Sigmoid colon (tissue), 7 donors: ENCODE measurements around the gene ENTPD2. TPM values are rescaled to one million over a fixed set of nuclear protein-coding genes. Genes with fewer than 3 reads are reported as not detected.

Source experiments
- DNase-seq: peaks from one replicate; pipeline ENCODE4 v3.0.0-alpha.2; 2019
- H3K27ac ChIP-seq, 4 donors: fragments of 200-600 bp; sonication (generic); one replicate each; pipeline ENCODE4 v1.5.1; 2016 to 2019; ENCODE audit warnings: mild to moderate bottlenecking in 1 of 4
- H3K27me3 ChIP-seq, 3 donors: fragments of 200-600 bp; sonication (generic); one replicate each; pipeline ENCODE4 v1.5.1; 2019; ENCODE audit warnings: mild to moderate bottlenecking in 1 of 3
- H3K36me3 ChIP-seq, 4 donors: fragments of 200-600 bp; sonication (generic); one replicate each; pipeline ENCODE4 v1.5.1; 2016 to 2019
- H3K4me1 ChIP-seq, 4 donors: fragments of 200-600 bp; sonication (generic); one replicate each; pipeline ENCODE4 v1.5.1; 2017 to 2019
- H3K4me3 ChIP-seq, 4 donors: fragments of 200-600 bp; sonication (generic); one replicate each; pipeline ENCODE4 v1.5.1; 2017 to 2019; ENCODE audit warnings: mild to moderate bottlenecking in 2 of 4, moderate library complexity in 1 of 4
- H3K9me3 ChIP-seq, 4 donors: fragments of 200-600 bp in 3 of 4; sonication (generic) in 3 of 4; one replicate each; pipeline versions ENCODE4 v1.5.1 to v1.6.1; 2013 to 2019
- EP300 ChIP-seq, 4 donors: sonication (generic); formaldehyde crosslinking; IDR thresholded peaks; one replicate each; pipeline ENCODE4 v1.6.1; 2017; ENCODE audit warnings: antibody characterized with exemption in 4 of 4
- POLR2A ChIP-seq, 2 donors: fragments of 450-650 bp; IDR thresholded peaks; one replicate each; pipeline ENCODE4 v1.6.1; 2016; ENCODE audit warnings: antibody characterized with exemption in 2 of 2, mild to moderate bottlenecking in 2 of 2, moderate library complexity in 2 of 2
- POLR2AphosphoS5 ChIP-seq, 4 donors: sonication (generic); formaldehyde crosslinking; IDR thresholded peaks; one replicate each; pipeline ENCODE4 v1.6.1; 2017; ENCODE audit warnings: antibody characterized with exemption in 4 of 4
- WGBS, 2 donors: extraction: QIAGEN DNeasy Blood & Tissue Kit; methylation state at CpG; one replicate each; pipeline ENCODE4 v1.1.7; 2013; 5-methylcytosine and 5-hydroxymethylcytosine counted together
- intact Hi-C: fragments of 100-400 bp; cut with DNase I; formaldehyde crosslinking; loops from one replicate; pipeline ENCODE4 v1.15.1; 2023
- polyA plus RNA-seq, 3 donors: library from polyadenylated mRNA; stranded (reverse); fragments of 200-250 nt; gene quantifications; one replicate each; pipeline ENCODE4 v1.2.3, GENCODE V29; 2013
- total RNA-seq, 4 donors: library from RNA; depleted of rRNA; stranded (reverse); fragments of >200 nt; gene quantifications; one replicate each; pipeline ENCODE4 v1.1.0, GENCODE V29; 2016
- TF ChIP-seq, protein P1 (sequence below), 4 experiments: fragments of 450-650 bp in 3 of 4; fragments of 200-600 bp in 1 of 4; IDR thresholded peaks; one replicate each; pipeline ENCODE4 v1.5.1; 2016 to 2019; ENCODE audit warnings: antibody characterized with exemption in 4 of 4, mild to moderate bottlenecking in 3 of 4, moderate library complexity in 2 of 4
- donor health status: healthy with polysubstance abuse.
- donor health status: Bipolar disorder and iron deficiency.
- donor health status: healthy.

The ENTPD2 gene
- total RNA-seq: 1 to 10 TPM in 3 of 4 donors, not detected in 1; 1.2 to 2.2 (median 2.1) TPM
- polyA plus RNA-seq: 1 to 10 TPM in 2 of 3 donors, under 1 TPM in 1; 0.92 to 6.4 (median 3.0) TPM

DNA sequence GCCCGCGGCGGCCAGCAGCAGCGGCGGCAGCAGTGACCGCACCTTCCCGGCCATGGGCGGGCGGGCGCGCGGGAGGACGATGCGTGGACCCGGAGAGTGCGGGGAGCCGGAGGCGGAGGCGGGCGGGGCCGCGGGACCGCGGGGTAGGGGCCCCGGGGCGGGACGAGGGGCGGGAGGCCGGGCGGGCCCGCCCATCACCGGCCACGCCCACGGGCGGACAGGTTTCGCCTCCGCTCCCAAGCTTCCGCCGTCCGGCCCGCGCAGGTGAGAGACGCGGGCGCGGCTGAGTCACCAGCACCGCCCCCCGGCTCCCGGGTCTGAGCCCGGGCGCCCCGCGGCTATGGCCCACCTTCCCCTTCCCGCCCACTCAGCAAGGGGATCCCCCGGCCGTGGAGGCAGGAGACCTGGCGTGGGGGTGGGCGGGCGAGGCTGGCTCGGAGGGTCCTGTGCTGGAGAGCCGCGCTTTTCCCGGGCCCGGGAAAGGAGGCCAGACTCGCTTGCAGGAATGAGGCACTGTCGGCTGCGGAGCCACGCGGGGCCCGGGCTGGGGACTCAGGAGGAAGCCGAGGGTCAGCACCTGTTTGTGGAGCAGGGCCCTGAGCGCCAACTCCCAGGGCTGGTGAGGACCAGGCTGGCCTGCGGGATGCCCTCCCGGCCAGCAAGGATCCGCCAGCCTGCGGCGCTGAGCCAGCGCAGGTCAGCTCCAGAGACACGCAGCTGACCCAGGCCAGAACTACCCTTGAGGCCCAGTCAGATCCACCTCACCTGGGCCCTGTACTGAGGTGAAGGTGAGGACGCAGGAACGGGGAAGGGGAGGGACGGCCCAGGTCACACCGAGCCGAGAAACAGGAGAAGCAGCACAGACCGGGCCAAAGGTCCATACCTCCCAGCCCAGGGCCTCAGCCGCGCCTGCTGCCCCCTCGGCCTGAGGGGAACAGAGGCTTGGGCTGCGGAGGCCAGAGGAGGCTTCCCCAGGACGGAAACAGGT lies at the start of gene ENTPD2:
TSS of gene ENTPD2 (minus strand) at position 118 of the 988 bp plus-strand sequence. CDS start at position 54, 64 bp downstream.
- Histone ChIP-seq H3K27me3 (peaks cover 23 to 51% (median 46%) of the 10 kb centered on the region in 3 donors), H3K9me3 (no peaks in the 10 kb centered on the region), H3K27ac (peak within 1 kb of the TSS; percentile 62 to 69 (median 65)), H3K4me1 (peaks cover 0 to 47% (median 43%) of the 10 kb centered on the region in 4 donors), H3K4me3 (peak within 1 kb of the TSS in 3 of 4 donors; percentile 28 to 35 (median 35)), H3K36me3 (no peaks in the 10 kb centered on the region)
- no peak for DNase-seq
- TF ChIP-seq POLR2A (IDR thresholded peaks at IDR 0.05) (peak in 1 of 2 donors; percentile 21), EP300 (IDR thresholded peaks at IDR 0.05) (no peak), POLR2AphosphoS5 (IDR thresholded peaks at IDR 0.05) (peak in 1 of 4 donors; percentile 22)
- TF ChIP-seq, protein P1, sequence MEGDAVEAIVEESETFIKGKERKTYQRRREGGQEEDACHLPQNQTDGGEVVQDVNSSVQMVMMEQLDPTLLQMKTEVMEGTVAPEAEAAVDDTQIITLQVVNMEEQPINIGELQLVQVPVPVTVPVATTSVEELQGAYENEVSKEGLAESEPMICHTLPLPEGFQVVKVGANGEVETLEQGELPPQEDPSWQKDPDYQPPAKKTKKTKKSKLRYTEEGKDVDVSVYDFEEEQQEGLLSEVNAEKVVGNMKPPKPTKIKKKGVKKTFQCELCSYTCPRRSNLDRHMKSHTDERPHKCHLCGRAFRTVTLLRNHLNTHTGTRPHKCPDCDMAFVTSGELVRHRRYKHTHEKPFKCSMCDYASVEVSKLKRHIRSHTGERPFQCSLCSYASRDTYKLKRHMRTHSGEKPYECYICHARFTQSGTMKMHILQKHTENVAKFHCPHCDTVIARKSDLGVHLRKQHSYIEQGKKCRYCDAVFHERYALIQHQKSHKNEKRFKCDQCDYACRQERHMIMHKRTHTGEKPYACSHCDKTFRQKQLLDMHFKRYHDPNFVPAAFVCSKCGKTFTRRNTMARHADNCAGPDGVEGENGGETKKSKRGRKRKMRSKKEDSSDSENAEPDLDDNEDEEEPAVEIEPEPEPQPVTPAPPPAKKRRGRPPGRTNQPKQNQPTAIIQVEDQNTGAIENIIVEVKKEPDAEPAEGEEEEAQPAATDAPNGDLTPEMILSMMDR (IDR thresholded peaks at IDR 0.05): no peak
- intact Hi-C loops: no loop called here
- WGBS, 2 donors: 5 to 17% methylated on average over 90 of the region's 90 CpGs

DNA sequence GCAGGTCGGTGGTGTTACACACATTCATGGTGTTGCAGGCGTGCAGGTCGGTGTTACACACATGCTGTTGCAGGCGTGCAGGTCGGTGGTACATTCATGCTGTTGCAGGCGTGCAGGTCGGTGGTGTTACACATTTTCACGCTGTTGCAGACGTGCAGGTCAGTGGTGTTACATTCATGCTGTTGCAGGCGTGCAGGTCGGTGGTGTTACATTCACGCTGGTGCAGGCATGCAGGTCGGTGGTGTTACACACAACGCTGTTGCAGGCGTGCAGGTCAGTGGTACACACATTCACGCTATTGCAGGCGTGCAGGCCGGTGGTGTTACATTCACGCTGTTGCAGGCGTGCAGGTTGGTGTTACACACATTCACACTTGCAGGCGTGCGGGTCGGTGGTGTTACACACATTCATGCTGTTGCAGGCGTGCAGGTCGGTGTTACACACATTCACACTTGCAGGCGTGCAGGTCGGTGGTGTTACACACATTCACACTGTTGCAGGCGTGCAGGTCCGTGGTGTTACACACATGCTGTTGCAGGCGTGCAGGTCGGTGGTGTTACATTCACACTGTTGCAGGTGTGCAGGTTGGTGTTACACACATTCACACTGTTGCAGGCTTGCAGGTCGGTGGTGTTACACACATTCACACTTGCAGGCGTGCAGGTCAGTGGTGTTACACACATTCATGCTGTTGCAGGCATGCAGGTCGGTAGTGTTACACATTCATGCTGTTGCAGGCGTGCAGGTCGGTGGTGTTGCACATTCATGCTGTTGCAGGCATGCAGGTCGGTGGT lies 49.5 kb upstream of the ENTPD2 start:
- peaks cover 17 to 100% (median 64%) of the 10 kb centered on the region in 4 donors for H3K36me3 ChIP-seq
- WGBS, 2 donors: 93 to 94% methylated on average over 37 of the region's 37 CpGs

DNA sequence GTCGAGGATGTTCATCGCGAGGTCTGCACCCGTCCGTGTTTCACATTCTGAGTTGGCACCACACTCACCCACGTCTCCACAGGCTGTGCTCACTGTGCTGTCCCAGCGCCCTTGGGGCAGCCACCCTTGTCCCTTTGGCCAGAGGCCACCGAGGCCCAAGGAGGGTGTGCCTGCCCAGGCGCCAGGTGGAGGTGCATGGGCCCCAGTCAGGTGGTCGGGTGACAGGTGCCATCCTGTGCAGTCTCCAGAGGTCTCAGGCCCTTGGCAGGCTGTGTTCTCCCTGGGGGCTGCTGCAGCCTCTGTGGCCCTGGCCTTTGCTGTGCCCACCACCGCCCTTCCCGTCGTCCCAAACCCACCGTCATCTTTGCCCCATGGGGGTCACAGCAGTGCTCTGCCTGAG lies 45.4 kb upstream of the ENTPD2 start:
- intact Hi-C loops: no loop called here
- Histone ChIP-seq H3K27me3 (no peaks in the 10 kb centered on the region), H3K4me3 (no peak overlapping the region), H3K27ac (no peak overlapping the region), H3K9me3 (no peaks in the 10 kb centered on the region), H3K4me1 (no peaks in the 10 kb centered on the region), H3K36me3 (peaks cover 19 to 89% (median 57%) of the 10 kb centered on the region in 4 donors)
- no peak for TF ChIP-seq EP300 (IDR thresholded peaks at IDR 0.05)
- TF ChIP-seq POLR2AphosphoS5 (IDR thresholded peaks at IDR 0.05): no peak
- TF ChIP-seq POLR2A (IDR thresholded peaks at IDR 0.05): no peak
- 88 to 89% methylated on average over 14 of the region's 14 CpGs for WGBS, 2 donors
- no peak for DNase-seq

More for the DNA sequence above, 49.5 kb upstream of the ENTPD2 start:
- no peaks in the 10 kb centered on the region for H3K27me3 ChIP-seq
- intact Hi-C loops: no loop called here
- no peak for TF ChIP-seq POLR2A (IDR thresholded peaks at IDR 0.05)
- no peak for TF ChIP-seq POLR2AphosphoS5 (IDR thresholded peaks at IDR 0.05)
- TF ChIP-seq, protein P1 (IDR thresholded peaks at IDR 0.05): no peak
- no peak for TF ChIP-seq EP300 (IDR thresholded peaks at IDR 0.05)
- no peaks in the 10 kb centered on the region for H3K4me1 ChIP-seq
- no peak for DNase-seq
- H3K27ac ChIP-seq: no peak overlapping the region
- no peaks in the 10 kb centered on the region for H3K9me3 ChIP-seq
- no peak overlapping the region for H3K4me3 ChIP-seq

DNA sequence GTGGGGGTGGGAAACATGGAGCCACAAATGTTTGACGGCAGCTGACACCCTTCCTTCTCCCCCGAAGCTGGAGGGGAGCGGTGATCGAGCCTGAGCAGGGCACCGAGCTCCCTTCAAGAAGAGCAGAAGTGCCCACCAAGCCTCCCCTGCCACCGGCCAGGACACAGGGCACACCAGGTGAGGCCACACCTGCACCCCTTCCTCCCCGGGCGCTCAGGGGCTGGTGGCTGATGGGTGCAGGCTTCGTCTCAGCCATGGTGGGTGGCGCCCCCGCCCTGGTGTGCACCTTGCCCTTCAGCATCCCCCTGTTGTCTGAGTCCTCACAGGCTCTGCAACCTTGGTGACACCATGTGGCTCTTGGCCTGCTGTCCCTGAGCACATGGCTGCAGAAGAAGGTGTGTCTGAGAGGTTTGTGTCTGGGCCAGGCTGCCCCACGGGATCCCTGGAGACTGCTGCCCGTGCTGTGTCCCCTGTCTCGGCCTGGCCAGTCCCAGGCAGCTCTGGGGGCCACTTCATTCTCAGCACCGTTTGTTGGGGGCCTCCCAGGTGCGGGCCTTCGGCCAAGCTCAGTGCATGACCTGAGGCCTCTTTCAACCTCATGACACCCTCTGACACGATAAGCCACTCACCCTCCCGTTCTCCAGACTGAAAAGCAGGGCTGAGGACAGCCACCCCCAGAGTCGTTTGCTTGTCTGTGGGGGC lies 44.1 kb upstream of the ENTPD2 start:
- Histone ChIP-seq H3K4me1 (no peaks in the 10 kb centered on the region), H3K27ac (no peak overlapping the region), H3K36me3 (peaks cover 19 to 87% (median 49%) of the 10 kb centered on the region in 4 donors), H3K9me3 (no peaks in the 10 kb centered on the region), H3K4me3 (no peak overlapping the region), H3K27me3 (no peaks in the 10 kb centered on the region)
- DNase-seq: no peak
- intact Hi-C loops: no loop called here
- no peak for TF ChIP-seq POLR2A (IDR thresholded peaks at IDR 0.05)
- no peak for TF ChIP-seq EP300 (IDR thresholded peaks at IDR 0.05)
- TF ChIP-seq, protein P1 (IDR thresholded peaks at IDR 0.05): no peak
- TF ChIP-seq POLR2AphosphoS5 (IDR thresholded peaks at IDR 0.05): no peak
- WGBS, 2 donors: 93 to 94% methylated on average over 20 of the region's 20 CpGs
